Activated CD8-positive, alpha-beta T cell treated with anti-CD3 and anti-CD28 coated beads for 36 hours (primary cell): ENCODE results near the gene ESRRA. TPM values are rescaled to one million over a fixed set of nuclear protein-coding genes. Genes with fewer than 3 reads are reported as not detected.

Source experiments
- ATAC-seq: fragments of 200-7000 bp; cut with Tn5 transposase; one replicate; pipeline ENCODE4 v1.10.0; 2021; ENCODE audit warnings: mild to moderate bottlenecking, moderate library complexity
- CTCF ChIA-PET: fragments of 350-600 bp; sonication (Branson Sonifier 250); formaldehyde crosslinking; loops from one replicate; lab custom pipeline; 2021; ENCODE audit warnings: antibody characterized with exemption; lab: Charles Lee
- POLR2A ChIA-PET: fragments of 350-600 bp; sonication (Branson Sonifier 250); formaldehyde crosslinking; loops from one replicate; lab custom pipeline; 2021; ENCODE audit warnings: antibody characterized with exemption; lab: Charles Lee
- DNase-seq: peaks from one replicate; pipeline ENCODE4 v3.0.0-alpha.2; 2020
- H3K27ac Mint-ChIP-seq: one replicate; pipeline ENCODE4 v1.8.0; 2021; ENCODE audit warnings: mild to moderate bottlenecking, mixed read lengths
- H3K27me3 Mint-ChIP-seq: one replicate; pipeline ENCODE4 v1.8.0; 2021; ENCODE audit warnings: mixed read lengths
- H3K36me3 Mint-ChIP-seq: one replicate; pipeline ENCODE4 v1.8.0; 2021; ENCODE audit warnings: low read depth, mixed read lengths
- H3K4me1 Mint-ChIP-seq: one replicate; pipeline ENCODE4 v1.8.0; 2021; ENCODE audit warnings: low read depth, mixed read lengths
- H3K4me3 Mint-ChIP-seq: one replicate; pipeline ENCODE4 v1.8.0; 2021; ENCODE audit warnings: mild to moderate bottlenecking, moderate library complexity, mixed read lengths
- H3K9me3 Mint-ChIP-seq: one replicate; pipeline ENCODE4 v1.8.0; 2021; ENCODE audit warnings: mixed read lengths
- intact Hi-C: fragments of 100-400 bp; cut with micrococcal nuclease; formaldehyde crosslinking; loops from one replicate; pipeline ENCODE4 v1.10.0; 2022
- total RNA-seq, 2 experiments: library from RNA; stranded (reverse); gene quantifications; one replicate each; pipeline ENCODE4 v1.2.3, GENCODE V29; 2021
- TF ChIP-seq, protein P1 (sequence below): fragments of 200-600 bp; IDR thresholded peaks from one replicate; pipeline ENCODE4 v1.8.0; 2022; ENCODE audit warnings: antibody characterized with exemption, mild to moderate bottlenecking

Gene ESRRA
- total RNA-seq, 2 experiments from 2014 or later = 37.5 to 42.4 TPM

DNA sequence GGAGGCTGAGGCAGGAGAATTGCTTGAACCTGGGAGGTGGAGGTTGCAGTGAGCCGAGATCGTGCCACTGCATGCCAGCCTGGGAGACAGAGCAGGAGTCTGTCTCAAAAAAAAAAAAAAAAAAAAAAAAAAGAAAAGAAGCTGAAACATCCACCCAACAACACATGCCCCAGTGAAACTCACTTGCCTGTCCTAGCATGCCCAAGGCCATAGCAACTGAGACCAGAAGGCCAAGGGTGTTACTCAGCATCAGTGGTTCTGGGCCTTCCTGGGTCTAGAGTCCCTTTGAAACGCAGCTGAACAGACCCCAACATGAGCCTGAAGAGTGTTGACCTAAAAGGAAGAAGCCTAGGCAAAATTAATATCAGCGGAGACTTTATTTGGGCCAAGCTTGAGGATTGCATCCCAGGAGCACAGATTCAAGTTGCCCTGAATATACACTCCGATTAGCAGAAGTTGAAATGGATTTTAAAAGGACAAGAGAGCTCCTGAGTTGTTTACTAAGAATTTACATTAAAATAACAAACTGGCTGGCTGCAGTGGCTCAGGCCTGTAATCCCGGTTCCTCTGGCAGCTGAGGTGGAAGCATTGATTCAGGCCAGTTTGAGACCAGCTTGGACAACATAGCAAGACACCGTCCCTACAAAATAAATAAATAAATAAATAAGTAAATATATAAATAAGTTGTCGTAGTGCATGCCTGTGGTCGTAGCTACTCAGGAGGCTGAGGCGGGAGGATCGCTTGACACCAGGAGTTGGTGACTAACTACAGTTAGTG is 19.6 kb downstream of the ESRRA start:
- DNase-seq (no peak), ATAC-seq (no peak)
- H3K4me1 Mint-ChIP-seq = peaks cover 6% of the 10 kb centered on the region
- H3K4me3 Mint-ChIP-seq = no peak overlapping the region
- CTCF ChIA-PET = interaction anchor here (1.0 to 1.7 kb wide), 2 partner anchors 24 to 125 kb away, joined by 3 to 7 read pairs; no protein-coding TSS in a partner anchor
- POLR2A ChIA-PET = interaction anchor here (0.7 to 1.1 kb wide), 2 partner anchors 16 to 1471 kb away, joined by 3 read pairs; no protein-coding TSS in a partner anchor
- H3K27ac Mint-ChIP-seq = no peak overlapping the region
- TF ChIP-seq, protein P1, sequence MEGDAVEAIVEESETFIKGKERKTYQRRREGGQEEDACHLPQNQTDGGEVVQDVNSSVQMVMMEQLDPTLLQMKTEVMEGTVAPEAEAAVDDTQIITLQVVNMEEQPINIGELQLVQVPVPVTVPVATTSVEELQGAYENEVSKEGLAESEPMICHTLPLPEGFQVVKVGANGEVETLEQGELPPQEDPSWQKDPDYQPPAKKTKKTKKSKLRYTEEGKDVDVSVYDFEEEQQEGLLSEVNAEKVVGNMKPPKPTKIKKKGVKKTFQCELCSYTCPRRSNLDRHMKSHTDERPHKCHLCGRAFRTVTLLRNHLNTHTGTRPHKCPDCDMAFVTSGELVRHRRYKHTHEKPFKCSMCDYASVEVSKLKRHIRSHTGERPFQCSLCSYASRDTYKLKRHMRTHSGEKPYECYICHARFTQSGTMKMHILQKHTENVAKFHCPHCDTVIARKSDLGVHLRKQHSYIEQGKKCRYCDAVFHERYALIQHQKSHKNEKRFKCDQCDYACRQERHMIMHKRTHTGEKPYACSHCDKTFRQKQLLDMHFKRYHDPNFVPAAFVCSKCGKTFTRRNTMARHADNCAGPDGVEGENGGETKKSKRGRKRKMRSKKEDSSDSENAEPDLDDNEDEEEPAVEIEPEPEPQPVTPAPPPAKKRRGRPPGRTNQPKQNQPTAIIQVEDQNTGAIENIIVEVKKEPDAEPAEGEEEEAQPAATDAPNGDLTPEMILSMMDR = no peak
- intact Hi-C loops = no loop called here
- H3K27me3 Mint-ChIP-seq = no peaks in the 10 kb centered on the region
- no peaks in the 10 kb centered on the region for H3K9me3 Mint-ChIP-seq
- peaks cover 13% of the 10 kb centered on the region for H3K36me3 Mint-ChIP-seq

DNA sequence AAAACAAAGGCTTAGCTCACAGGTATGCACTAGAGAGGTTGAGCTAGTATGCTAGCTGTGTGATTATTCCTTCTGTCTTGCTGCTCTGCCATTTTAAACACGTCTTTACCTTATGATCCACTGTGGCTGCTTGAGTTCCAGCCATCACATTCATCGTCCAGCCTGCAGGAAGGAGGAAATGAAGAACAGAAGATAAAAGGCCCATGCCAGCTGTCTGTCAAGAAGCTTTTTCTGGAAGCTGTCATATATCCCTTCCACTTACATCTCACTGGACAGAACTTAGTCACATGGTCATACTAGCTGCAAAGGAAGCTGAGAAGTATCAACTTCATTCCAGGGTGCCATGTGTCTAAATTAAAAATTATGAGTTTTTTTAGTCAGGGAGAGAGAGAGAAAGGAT is 22.1 kb downstream of the ESRRA start:
- DNase-seq (no peak), ATAC-seq (no peak)
- intact Hi-C loops = no loop called here
- Mint-ChIP-seq H3K9me3 (no peaks in the 10 kb centered on the region), H3K27me3 (no peaks in the 10 kb centered on the region), H3K27ac (no peak overlapping the region), H3K4me3 (no peak overlapping the region), H3K36me3 (no peaks in the 10 kb centered on the region), H3K4me1 (peaks cover 14% of the 10 kb centered on the region)
- CTCF ChIA-PET = interaction anchor here (0.8 to 1.5 kb wide), 2 partner anchors 9 to 27 kb away, joined by 4 to 5 read pairs; partner anchors contain the start of gene PRDX5
- TF ChIP-seq, protein P1 = no peak
- POLR2A ChIA-PET = interaction anchor here (0.8 kb wide), 1 partner anchor 11 kb away, joined by 4 read pairs; no protein-coding TSS in a partner anchor

DNA sequence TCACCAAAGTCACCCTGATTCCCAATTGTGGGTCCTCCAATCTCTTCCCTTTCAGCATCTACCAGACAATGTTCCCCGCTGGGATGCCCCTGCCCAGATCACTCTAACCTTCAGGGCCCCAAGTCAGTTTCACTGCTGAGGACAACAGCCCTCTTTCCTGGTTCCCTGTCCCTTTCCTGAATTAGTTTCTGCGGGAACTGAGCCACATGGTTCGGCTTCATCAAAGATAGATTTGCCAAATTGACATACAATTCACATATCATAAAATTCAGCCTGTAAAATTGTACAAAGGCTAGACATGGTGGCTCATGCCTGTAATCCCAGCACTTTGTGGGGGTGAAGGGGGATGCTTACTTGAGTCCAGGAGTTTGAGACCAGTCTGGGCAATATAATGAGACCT is 22.7 kb downstream of the ESRRA start:
- Mint-ChIP-seq H3K4me1 (peaks cover 14% of the 10 kb centered on the region), H3K27ac (no peak overlapping the region), H3K4me3 (no peak overlapping the region), H3K9me3 (no peaks in the 10 kb centered on the region), H3K36me3 (no peaks in the 10 kb centered on the region), H3K27me3 (no peaks in the 10 kb centered on the region)
- ATAC-seq (no peak), DNase-seq (no peak)
- TF ChIP-seq, protein P1 = no peak
- ChIA-PET POLR2A (interaction anchor here (0.8 kb wide), 1 partner anchor 12 kb away, joined by 4 read pairs; no protein-coding TSS in a partner anchor), CTCF (interaction anchor here (1.5 kb wide), 1 partner anchor 27 kb away, joined by 4 read pairs; no protein-coding TSS in a partner anchor)
- intact Hi-C loops = no loop called here

DNA sequence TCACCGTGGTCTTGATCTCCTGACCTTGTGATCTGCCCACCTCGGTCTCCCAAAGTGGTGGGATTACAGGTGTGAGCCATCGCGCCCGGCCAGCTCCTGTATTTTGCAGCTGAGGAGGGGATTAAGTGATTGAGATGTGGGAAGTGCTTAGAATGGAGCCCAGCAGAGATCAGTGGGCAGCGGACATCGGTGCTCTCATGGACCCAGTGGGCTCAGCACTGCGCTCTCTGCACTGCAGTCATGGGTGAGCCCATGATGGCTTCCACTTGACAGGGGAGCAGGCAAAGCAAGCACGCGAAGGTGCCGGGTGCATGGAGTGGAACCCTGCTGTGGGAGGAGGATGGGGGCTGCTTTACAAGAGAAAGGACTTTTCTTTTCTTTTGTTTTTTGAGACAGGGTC is 25.6 kb downstream of the ESRRA start:
- DNase-seq = no peak
- H3K4me1 Mint-ChIP-seq = peaks cover 22% of the 10 kb centered on the region
- H3K27ac Mint-ChIP-seq = no peak overlapping the region
- no peak for ATAC-seq
- CTCF ChIA-PET = interaction anchor here (0.7 to 5.4 kb wide), 14 partner anchors 8 to 127 kb away, joined by 3 to 75 read pairs (median 6); partner anchors contain the start of genes CCDC88B, PLCB3, PRDX5 and TRMT112
- peaks cover 8% of the 10 kb centered on the region for H3K36me3 Mint-ChIP-seq
- intact Hi-C loops = no loop called here
- POLR2A ChIA-PET = interaction anchor here (0.8 to 4.6 kb wide), 6 partner anchors 10 to 124 kb away, joined by 3 to 29 read pairs (median 6); partner anchors contain the start of genes CCDC88B, ESRRA, PRDX5 and TRMT112
- TF ChIP-seq, protein P1 = no peak
- no peak overlapping the region for H3K4me3 Mint-ChIP-seq
- H3K9me3 Mint-ChIP-seq = no peaks in the 10 kb centered on the region
- no peaks in the 10 kb centered on the region for H3K27me3 Mint-ChIP-seq
